ENCODE data around the gene ANKUB1.

DNA sequence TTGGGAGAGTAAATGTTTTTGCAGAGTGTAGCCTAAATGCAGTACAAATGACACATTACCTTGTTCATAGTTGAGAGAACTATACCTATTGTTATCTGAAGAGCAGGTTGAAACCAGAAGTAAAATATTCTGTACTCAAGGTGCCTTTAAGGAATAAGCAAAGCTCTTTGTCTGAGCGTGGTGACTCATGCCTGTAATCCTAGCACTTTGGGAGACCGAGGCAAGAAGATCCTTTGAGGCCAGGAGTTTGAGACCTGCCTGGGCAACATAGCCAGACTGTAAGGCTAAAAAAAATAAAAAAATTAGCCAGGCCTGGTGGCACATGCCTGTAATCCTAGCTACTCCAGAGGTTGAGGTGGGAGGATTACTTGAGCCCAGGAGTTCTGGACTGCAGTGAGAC, 18.5 kb upstream of the ANKUB1 start:
- TF ChIP-seq POLR2AphosphoS5 (IDR thresholded peaks at IDR 0.05) (no peak), POLR2A (IDR thresholded peaks at IDR 0.05) (no peak)
- TF ChIP-seq, protein P1, sequence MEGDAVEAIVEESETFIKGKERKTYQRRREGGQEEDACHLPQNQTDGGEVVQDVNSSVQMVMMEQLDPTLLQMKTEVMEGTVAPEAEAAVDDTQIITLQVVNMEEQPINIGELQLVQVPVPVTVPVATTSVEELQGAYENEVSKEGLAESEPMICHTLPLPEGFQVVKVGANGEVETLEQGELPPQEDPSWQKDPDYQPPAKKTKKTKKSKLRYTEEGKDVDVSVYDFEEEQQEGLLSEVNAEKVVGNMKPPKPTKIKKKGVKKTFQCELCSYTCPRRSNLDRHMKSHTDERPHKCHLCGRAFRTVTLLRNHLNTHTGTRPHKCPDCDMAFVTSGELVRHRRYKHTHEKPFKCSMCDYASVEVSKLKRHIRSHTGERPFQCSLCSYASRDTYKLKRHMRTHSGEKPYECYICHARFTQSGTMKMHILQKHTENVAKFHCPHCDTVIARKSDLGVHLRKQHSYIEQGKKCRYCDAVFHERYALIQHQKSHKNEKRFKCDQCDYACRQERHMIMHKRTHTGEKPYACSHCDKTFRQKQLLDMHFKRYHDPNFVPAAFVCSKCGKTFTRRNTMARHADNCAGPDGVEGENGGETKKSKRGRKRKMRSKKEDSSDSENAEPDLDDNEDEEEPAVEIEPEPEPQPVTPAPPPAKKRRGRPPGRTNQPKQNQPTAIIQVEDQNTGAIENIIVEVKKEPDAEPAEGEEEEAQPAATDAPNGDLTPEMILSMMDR (IDR thresholded peaks at IDR 0.05 in 8 of 11, conservative IDR thresholded peaks at IDR 0.05 in 3 of 11), result no peak

Measured in spleen (tissue), 7 donors.